H1 (cell line): ENCODE data around the gene UQCRQ. TPM values are rescaled to one million over a fixed set of nuclear protein-coding genes. Genes with fewer than 3 reads are reported as not detected.

Experiments used
- BCL11A ChIP-seq, 2 experiments: IDR thresholded peaks; one replicate each; pipeline ENCODE4 v1.6.1; 2011; ENCODE audit warnings: low read depth in 2 of 2, low read length in 2 of 2, mild to moderate bottlenecking in 2 of 2
- JUND ChIP-seq: IDR thresholded peaks from 2 replicates; pipeline ENCODE4 v1.6.1; 2011; ENCODE audit warnings: mild to moderate bottlenecking, improper control_type of control experiment, low read length
- NRF1 ChIP-seq: IDR thresholded peaks from 2 replicates; pipeline ENCODE4 v1.6.1; 2011; ENCODE audit warnings: mild to moderate bottlenecking, low read depth, low read length, improper control_type of control experiment
- polyA plus RNA-seq, 7 experiments: library from polyadenylated mRNA; depleted of rRNA in 3 of 7; stranded (reverse) in 5 of 7; unstranded in 2 of 7; fragments of >200 nt in 5 of 7; fragments of 200-250 nt in 2 of 7; gene quantifications; 1 replicate in 5 of 7; 2 replicates in 1 of 7; 4 replicates in 1 of 7; pipeline versions ENCODE4 v1.2.1 to v1.2.3, GENCODE V29; 2011 to 2013; ENCODE audit warnings: missing spikeins in 2 of 7, mixed read lengths in 2 of 7
- total RNA-seq: library from RNA; stranded (reverse); fragmentation: NEBNext Ultra II Directional; extraction: Animal tissue kit (Norgen Biotek cat#: 25700); gene quantifications from 2 replicates; pipeline ENCODE4 v1.2.1, GENCODE V29; 2021

Gene UQCRQ
- total and polyA plus RNA-seq, 2 of the 8 experiments (the other 6 are each of a cell fraction or from before 2014, with no cell fraction given): 177 to 293 TPM

DNA sequence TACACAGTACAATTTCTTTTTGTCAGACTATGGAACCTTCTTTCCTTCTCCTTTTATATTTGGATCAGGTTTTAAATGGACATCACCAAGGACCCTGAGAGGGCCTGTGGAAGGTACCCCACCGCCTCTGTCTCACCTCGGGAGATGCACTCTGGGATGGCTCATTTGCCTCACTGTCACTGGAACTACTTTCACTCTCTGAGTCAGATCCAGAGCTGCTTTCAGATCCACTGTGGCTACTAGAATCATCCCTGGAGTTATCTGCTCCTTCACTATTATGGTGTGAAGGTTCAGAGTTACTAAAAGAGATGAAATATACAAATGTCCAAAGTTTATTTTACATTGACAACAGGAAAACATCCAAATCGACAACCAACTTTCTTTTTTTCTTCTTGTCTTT is 31.7 kb downstream of the UQCRQ start (continued):
- TF ChIP-seq BCL11A (IDR thresholded peaks at IDR 0.05; ENCODE audit: low read depth in 2 of 2, low read length in 2 of 2): no peak
- TF ChIP-seq JUND: no peak
- TF ChIP-seq NRF1: no peak
